HG03196 (cell line): ENCODE measurements around the gene TAF1D.
"Not testable (repeated sequence)": the region's sequence is repeated elsewhere in the genome, so short reads cannot be mapped to it uniquely, and the experiment has no call there.

ENCODE experiments used
- ATAC-seq: cut with Tn5 transposase; IDR thresholded peaks from one replicate; pipeline ENCODE4 v1.9.1; 2021; ENCODE audit not compliant: unreplicated experiment

Gene TAF1D

GRCh38 chr11:93751001-93751400 is 9.7 kb upstream of the TAF1D start:
- ATAC-seq, result no peak

- peak; percentile 77 for ATAC-seq
Observed at GRCh38 chr11:93747122-93747521, 5.8 kb upstream of the TAF1D start.

GRCh38 chr11:93746101-93746500 is 4.8 kb upstream of the TAF1D start:
- ATAC-seq, result no peak

- not testable (repeated sequence) for ATAC-seq
Observed at GRCh38 chr11:93745005-93745755, 3.9 kb upstream of the TAF1D start.

- ATAC-seq, result no peak
Observed at GRCh38 chr11:93744669-93745004, 3.3 kb upstream of the TAF1D start.

GRCh38 chr11:93743291-93743690 is 2.0 kb upstream of the TAF1D start:
- no peak for ATAC-seq

- ATAC-seq, result peak; percentile 13
Observed at GRCh38 chr11:93741882-93742226, 559 bp upstream of the TAF1D start.

GRCh38 chr11:93740730-93741093 is 583 bp downstream of the TAF1D start:
- ATAC-seq, result peak; percentile 28

GRCh38 chr11:93740031-93740729 is 1.1 kb downstream of the TAF1D start:
- ATAC-seq, result no peak

- ATAC-seq, result no peak
Observed at GRCh38 chr11:93738647-93739081, 2.6 kb downstream of the TAF1D start.

- no peak for ATAC-seq
Observed at GRCh38 chr11:93737904-93738612, 3.2 kb downstream of the TAF1D start.

GRCh38 chr11:93736129-93736528 is 5.2 kb downstream of the TAF1D start:
- no peak for ATAC-seq

- ATAC-seq, result no peak
Observed at GRCh38 chr11:93735627-93736026, 5.7 kb downstream of the TAF1D start.

GRCh38 chr11:93734427-93735222 is 6.7 kb downstream of the TAF1D start:
- ATAC-seq, result no peak

GRCh38 chr11:93733474-93733873 is 7.8 kb downstream of the TAF1D start:
- ATAC-seq, result no peak

GRCh38 chr11:93732237-93732892 is 8.9 kb downstream of the TAF1D start:
- no peak for ATAC-seq

- no peak for ATAC-seq
Observed at GRCh38 chr11:93730108-93731107, 10.9 kb downstream of the TAF1D start.

GRCh38 chr11:93729129-93729616 is 12.1 kb downstream of the TAF1D start:
- no peak for ATAC-seq

- ATAC-seq, result no peak
Observed at GRCh38 chr11:93728792-93729128, 12.5 kb downstream of the TAF1D start.
